Measurements from ENCODE around the gene FOXF1.

Gene FOXF1

DNA sequence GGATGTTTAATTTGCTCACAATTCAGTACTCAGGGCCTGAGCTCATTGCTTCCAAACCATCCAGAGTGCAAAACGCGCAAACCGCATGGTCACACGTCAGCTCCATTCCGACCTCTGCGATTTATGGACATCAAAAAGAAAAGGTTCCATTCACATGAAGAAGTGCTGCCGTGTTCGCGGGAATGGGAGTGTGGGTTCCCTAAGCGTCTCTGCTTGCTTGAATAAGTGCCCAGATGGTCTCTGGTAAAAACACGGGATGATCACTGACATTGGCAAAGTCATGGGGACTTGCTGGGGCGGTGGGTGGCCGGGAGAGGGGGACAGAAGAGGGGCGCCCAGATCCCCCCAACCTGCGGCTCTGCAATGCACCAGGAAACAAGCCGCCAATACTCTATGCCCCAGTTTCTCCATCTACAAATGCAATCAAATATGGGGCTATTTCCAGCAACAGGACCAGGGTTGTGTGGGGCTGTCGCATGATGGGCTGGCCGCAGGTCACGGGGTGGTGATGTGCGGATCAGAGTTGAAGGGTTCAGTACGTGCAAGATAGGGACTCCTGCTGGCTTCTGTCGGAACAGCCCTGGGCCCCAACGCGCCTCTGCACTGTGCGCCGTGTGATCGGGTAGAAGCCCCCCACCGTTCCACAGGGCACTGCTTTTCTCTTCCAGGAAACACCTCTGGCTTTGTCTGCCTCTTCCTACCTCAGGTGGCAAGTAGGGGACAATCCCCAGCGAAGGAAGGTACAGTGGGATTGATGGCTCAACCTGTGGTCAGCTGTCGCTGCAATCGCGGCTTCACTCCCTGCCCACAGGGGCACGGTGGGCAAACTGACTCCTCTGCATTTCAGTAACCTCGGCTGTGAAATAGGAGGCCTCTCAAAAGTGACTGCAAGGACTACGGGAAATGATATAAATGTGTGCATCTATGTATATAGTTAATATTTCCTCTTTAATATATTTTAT, 11.2 kb downstream of the FOXF1 start:
- TF ChIP-seq POLR2A (IDR thresholded peaks at IDR 0.05; ENCODE audit: low read depth, low read length), result no peak
- FAIRE-seq (no peak), DNase-seq (ENCODE audit: insufficient read length, low spot score) (no peak)

DNA sequence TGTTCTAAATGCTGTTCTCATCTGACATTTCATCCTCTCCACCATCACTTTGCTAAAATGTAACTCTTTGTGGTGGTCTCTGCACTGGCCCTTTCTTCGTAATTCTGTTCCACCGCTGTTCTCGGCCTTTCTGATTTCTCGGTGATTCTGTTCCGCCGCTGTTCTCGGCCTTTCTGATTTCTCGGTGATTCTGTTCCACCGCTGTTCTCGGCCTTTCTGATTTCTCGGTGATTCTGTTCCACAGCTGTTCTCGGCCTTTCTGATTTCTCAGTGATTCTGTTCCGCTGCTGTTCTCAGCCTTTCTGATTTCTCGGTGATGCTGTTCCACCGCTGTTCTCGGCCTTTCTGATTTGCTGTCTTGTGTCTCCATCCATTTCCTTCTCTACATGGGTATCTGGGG, 12.3 kb downstream of the FOXF1 start:
- FAIRE-seq, result no peak

DNA sequence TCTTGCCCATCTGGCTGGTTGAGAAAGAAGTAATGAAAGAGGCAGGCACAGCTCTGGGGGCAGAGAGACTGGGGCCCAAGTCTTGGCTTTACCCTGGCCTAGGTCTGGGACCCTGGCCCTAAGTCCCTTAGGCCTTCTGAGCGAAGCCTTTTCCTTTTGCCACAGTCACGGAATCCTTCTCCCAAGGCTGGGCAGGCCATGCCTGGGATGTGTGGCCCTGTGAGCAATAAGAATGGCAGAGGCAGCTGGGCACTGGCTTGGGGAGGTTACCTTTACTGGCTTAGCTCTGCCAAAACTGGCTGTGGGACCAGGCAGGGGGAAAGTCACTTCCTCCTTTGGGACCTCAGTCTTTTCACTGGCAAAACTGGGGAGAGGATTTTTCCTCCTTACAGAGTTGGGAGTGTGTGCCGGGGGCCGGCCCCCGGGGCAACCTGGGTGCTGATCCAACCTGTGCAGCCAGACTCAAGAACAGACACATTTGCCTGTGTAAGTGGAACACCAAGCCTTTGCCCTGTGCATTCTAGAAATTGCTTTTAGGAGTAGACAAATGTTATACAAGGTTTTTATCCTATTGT, 12.9 kb downstream of the FOXF1 start:
- no peak for TF ChIP-seq POLR2A (IDR thresholded peaks at IDR 0.05; ENCODE audit: low read depth, low read length)
- DNase-seq (ENCODE audit: insufficient read length, low spot score), result no peak
- no peak for FAIRE-seq

More for the DNA sequence above, 12.3 kb downstream of the FOXF1 start:
- DNase-seq (ENCODE audit: insufficient read length, low spot score), result no peak
- TF ChIP-seq POLR2A (IDR thresholded peaks at IDR 0.05; ENCODE audit: low read depth, low read length), result no peak

DNA sequence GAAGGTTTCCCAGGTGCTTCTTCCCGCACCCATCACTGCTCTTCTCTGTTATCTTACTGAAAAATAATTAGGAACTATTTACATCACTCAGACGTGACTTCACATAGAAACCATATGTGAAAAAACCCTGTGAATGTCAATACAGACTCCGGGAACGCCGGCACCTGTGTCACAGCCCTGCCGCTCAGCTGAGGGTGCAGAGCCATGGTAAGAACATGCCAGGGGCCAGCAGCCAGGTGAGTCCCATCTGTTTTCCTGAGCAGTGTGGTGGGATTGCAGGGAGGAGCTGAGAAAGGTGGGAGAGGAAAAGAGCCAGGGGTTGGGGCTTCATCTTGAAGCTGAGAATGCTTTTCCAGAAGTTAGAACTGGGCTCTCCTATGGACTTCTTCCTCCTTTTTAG, 13.7 kb downstream of the FOXF1 start:
- TF ChIP-seq POLR2A (IDR thresholded peaks at IDR 0.05; ENCODE audit: low read depth, low read length), result no peak
- DNase-seq (ENCODE audit: insufficient read length, low spot score), result no peak
- no peak for FAIRE-seq

DNA sequence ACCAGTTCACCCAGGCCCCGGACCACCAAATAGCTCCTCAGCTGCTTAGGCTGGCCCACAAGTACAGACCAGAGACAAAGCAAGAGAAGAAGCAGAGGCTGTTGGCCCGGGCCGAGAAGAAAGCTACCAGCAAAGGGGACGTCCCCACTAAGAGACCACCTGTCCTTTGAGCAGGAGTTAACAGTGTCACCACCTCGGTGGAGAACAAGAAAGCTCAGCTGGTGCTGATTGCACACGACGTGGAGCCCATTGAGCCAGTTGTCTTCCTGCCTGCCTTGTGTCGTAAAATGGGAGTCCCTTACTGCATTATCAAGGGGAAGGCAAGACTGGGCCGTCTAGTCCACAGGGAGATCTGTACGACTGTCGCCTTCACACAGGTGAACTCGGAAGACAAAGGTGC, 15.4 kb downstream of the FOXF1 start:
- no peak for DNase-seq (ENCODE audit: insufficient read length, low spot score)
- no peak for FAIRE-seq
- no peak for TF ChIP-seq POLR2A (IDR thresholded peaks at IDR 0.05; ENCODE audit: low read depth, low read length)

DNA sequence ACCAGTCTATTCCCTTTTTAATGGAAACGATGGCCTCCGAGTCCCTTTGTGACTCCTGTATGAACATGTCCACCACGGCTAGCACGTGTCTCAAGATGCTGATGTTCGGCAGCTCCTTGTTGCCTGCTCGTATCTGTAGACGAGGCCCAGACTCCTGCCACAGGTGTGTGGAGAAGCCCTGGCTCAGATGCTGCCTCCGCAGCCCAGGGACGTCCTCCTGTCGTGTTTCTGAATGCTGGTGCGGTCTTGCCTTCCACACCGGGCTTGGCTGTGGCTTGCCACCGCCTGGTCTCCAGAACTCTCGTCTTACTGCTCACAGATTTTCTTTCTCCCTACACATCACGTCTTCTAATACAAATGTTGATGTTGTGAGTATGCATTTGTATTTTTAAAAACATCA, 17.0 kb downstream of the FOXF1 start:
- TF ChIP-seq POLR2A (IDR thresholded peaks at IDR 0.05; ENCODE audit: low read depth, low read length), result no peak
- no peak for FAIRE-seq

DNA sequence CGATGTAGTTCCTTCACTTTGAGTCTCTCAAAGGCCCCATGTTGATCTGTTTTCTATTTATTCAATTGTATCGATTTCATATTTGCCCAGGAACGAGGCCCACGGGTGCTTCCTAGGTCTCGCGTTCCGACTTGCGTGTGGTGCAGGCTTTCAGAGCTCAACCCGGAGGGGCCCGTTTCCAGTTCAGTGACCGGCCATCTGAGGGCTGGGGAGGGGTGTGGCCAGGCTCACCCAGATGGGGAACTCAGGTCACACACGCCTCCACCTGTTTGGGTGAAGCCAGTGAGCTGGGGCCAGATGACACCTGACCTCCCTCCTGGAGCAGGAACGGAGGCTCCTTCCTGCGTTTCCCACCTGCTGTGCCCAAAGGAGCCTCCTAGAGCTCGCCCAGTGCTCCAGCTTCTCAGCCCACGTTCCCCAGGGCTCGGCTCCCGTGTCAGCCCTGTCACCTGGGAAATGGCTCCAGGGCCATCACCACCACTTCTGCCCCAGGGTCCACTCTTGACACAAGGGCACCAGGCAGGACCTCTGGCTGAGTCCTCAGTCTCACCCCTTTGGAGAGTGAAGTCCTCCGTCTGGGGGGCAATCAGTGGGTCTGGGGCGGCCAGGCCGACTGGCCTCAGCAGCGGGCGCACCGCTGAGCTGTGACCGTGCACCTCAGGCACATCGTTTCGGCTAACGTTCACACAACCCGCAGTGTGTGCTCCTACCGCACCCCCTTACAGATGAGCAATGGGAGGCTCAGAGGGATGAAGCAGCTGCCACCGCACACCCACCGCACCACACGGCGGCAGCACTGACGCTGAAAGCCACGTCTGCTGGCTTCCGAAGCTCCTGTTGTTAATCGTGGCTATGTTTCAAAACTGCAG, 18.0 kb downstream of the FOXF1 start:
- TF ChIP-seq POLR2A (IDR thresholded peaks at IDR 0.05; ENCODE audit: low read depth, low read length), result no peak
- no peak for DNase-seq (ENCODE audit: insufficient read length, low spot score)
- FAIRE-seq, result no peak

More for the DNA sequence above, 17.0 kb downstream of the FOXF1 start:
- DNase-seq (ENCODE audit: insufficient read length, low spot score), result no peak

DNA sequence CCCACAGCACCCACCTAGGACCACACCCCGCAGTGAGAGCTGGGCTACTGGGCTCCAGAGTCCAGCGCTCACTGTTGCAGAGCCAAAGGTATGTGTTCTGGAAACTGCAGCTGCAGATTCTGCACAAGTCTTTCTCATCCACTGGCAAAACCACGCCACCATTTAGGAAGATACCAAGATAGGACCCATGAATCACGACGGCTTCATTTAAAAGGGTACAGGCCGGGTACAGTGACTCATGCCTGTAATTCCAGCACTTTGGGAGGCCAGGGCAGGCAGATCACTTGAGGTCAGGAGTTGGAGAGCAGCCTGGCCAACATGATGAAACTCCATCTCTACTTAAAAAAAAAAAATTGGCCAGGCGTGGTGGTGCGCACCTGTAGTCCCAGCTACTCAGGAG, 18.8 kb downstream of the FOXF1 start:
- TF ChIP-seq POLR2A (IDR thresholded peaks at IDR 0.05; ENCODE audit: low read depth, low read length), result no peak
- FAIRE-seq, result no peak
- no peak for DNase-seq (ENCODE audit: insufficient read length, low spot score)

DNA sequence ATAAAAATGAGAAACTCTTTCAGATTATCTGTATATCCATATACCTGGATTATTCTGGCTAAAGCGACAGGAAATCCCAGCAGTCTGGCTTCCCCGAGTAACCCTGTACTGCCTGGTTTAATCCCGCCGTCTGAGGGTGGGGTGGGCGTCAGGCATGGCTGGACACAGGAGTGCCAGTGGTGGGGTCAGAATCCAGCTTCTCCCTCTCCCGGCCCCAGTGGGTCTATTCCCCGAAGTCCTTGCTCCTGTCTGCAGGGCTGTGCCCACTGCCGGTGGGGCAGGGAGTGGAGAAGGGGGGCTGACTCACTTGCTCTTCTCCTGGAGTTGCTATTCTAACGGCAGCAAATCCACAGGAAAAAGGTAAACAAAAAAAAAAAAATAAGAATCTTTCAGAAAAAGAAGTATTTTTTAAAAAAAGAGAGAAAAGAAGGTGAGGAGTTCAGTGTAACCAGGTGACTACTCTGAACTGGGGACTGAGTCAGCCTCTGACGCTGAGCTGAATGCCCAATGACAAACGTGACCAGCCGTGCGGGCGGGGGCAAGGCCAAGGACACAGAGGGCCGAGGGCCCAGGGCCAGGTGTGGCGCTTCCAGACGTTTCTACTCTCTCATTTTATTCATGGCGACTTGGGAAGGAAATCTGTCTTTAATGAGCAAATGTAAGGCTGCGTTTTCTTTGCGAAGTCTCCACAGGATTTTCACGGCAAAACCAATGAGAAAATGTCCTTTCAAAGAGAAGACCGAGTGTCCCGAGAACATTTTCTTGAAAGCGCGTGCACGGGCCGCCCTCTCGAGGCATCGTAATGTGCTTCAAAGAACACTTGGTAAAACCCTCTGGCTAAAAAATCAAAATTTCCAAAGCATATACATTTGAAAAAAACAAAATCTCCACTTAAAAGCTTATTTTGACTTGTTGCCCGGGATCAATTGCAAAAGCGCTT, 20.2 kb downstream of the FOXF1 start:
- FAIRE-seq, result no peak
- TF ChIP-seq POLR2A (IDR thresholded peaks at IDR 0.05; ENCODE audit: low read depth, low read length), result no peak
- DNase-seq (ENCODE audit: insufficient read length, low spot score), result no peak

DNA sequence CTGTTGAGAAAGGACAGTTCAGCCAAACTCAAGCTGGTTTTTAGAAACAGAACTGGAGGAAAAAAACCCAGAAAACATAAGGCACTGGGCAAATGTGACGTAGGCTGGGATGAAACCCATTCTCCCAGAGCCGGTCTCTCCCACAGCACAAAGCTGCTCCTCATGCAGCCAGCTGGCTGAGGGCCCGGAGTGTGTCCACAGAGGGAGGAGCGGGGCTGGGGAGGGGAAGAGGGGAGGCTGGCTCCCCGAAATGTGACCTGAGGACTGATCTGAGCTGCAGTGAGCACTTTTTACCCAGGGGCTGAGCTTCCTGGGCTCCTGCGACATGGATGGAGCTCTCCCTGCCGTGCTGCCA, 20.8 kb downstream of the FOXF1 start:
- DNase-seq (ENCODE audit: insufficient read length, low spot score) (no peak), FAIRE-seq (no peak)
- no peak for TF ChIP-seq POLR2A (IDR thresholded peaks at IDR 0.05; ENCODE audit: low read depth, low read length)

DNA sequence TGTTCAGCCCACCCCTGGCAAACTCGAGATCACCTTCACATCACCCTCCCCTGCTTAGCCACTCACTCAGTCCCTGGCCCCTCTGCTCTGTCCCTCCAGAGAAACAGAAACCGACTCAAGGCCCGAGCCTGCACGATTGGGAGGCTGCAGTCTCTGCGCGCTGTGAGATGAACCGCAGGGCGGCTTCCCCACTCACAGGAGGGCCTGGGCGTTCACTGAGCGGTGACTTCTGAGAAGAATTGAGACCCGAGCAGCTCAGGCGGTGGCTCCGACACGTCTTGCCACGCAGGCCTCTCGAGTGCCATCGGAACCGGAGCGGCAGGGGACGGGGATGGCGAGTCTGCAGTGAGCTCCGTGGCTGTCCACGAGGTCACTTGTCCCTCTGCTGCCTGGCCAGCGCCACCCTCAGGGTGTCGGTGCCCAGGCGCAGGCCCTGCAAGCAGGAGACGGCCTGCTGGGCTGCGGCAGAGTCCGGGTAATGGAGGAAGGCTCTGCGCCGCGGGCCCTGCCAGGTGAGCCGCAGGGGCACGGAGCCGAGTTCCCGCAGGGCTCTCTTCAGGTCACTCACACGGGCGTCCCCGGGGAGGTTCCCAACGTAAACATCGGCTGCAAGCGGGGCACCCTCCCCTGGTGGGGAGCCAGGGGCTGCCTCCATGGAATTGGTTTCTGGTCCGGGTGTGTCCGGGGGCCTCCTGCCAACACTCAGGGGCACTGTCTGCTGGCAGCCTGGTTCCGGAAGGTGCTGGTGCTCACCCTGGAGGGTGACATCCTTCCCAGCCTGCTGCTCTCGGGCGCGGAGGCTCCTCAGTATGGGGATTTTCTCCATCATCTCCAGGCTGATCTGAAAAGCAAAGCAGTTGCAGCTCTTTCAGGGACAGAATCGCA, 21.6 kb downstream of the FOXF1 start:
- no peak for TF ChIP-seq POLR2A (IDR thresholded peaks at IDR 0.05; ENCODE audit: low read depth, low read length)
- DNase-seq (ENCODE audit: insufficient read length, low spot score) (no peak), FAIRE-seq (no peak)

DNA sequence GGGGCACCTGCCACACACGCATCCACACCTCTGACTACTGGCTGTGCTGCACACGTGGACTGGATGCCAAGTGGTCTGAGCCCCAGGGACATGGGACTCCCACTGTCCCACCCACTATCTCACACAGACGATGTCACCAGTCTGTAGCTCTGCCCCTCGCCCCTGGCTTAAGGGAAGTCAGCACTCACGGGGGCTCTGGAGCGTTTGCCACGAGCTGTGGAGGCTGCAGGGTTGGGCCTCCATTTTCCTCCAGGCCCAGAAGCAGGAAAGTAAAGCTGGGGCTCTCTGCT, 22.1 kb downstream of the FOXF1 start:
- FAIRE-seq (no peak), DNase-seq (ENCODE audit: insufficient read length, low spot score) (no peak)
- TF ChIP-seq POLR2A (IDR thresholded peaks at IDR 0.05; ENCODE audit: low read depth, low read length), result no peak

Measured in H54 (cell line).